GM21786 (cell line): ENCODE measurements around the gene CAPS.
"Not testable (repeated sequence)": the region's sequence is repeated elsewhere in the genome, so short reads cannot be mapped to it uniquely, and the experiment has no call there.

Experiments used
- ATAC-seq: cut with Tn5 transposase; IDR thresholded peaks from one replicate; pipeline ENCODE4 v1.9.1; 2021; ENCODE audit not compliant: unreplicated experiment

CAPS gene

DNA sequence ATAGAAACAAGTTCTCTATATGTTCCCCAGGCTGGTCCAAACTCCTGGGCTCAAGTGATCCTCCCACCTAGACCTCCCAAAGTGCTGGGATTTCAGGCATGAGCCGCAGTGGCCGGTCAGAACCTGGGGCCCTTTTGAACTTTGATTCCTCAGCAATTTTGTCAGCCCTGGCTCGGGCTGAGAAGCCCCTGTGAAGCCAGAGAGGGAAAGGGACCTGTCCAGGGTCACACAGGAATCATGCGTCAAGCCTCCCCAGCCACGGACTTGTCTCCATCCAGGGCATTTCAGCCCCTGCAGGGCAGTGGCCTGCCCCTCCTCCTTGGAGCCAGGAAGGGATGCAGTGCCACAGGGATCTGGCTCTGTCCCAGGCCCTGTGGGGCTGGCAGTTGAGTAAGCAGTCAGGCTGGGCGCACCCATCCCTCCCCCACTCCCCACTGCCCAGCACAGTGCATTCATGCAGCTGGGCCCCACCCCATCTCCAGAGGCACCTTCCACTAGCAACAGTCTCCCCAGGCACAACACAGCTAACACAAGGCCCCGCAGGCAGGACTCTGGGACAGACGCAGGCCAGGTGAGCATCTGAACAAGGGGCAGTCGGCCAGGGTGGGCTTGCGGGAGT is at the start of gene CAPS:
CAPS (plus strand) TSS at position 516 of the 619 bp plus-strand sequence. CDS start 153 bp downstream, outside the sequence.
- no peak for ATAC-seq

- no peak for ATAC-seq
These were observed 49.1 kb upstream of the CAPS start for GRCh38 chr19:5864725-5865486.

- no peak for ATAC-seq
These were observed 48.3 kb upstream of the CAPS start for GRCh38 chr19:5865772-5866171.

DNA sequence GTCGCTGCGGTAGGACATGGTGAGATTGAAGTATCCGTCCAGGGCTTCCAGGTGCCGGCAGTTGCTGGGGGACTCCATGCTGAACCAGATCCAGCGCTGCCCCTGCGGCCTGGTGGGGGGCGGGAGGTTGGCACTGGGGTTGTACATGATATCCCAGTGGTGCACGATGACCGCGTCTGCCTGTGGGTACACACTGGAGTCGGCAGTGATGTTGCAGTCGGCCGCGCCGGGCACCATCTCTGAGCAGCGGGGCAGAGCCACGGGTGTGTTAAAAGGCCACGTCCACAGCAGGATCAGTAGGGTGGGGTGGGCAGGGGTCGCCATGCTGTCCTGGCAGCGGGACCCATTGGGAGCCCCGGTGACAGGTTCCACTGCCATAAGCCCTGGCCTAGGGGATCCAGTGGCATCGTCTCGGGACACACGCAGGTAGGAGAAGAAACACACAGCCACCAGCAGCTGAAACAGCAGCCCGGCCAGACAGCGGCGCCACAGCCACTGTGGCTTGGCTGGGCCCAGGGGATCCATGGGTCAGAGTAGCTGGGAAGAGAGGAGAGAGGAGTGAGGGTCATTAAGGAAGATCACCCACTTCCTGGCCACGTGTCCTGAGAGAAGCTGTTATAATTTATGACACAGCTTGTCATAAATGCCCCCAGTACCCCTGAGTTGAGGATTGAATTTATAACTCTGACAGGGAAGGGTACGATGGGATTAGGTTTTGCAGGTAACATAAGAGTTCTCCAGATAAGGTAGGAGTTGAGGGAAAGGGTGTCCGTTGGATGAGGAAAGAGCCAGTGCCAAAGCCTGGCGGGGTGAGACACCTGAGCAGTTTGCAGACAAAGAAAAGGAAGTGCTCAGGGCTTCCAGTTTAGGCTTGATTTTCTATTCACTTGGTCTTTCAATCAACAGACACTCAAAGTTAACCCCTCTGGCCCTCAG is 46.6 kb upstream of the CAPS start:
- no peak for ATAC-seq

DNA sequence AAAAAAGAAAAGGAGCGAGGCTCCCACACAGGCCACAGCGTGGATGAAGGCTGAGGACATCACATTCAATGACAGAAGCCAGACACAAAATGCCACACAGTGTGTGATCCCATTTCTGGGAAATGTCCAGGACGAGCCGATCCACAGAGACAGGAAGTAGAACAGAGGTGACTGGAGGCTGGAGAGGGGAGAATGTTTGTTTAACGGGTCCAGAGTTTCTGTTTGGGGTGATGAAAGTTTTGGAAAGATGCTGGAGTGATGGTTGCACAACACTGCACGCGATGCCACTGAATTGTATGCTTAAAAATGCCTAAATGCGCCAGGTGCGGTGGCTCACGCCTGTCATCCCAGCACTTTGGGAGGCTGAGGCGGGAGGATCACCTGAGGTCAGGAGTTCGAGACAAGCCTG is 43.1 kb upstream of the CAPS start:
- ATAC-seq = no peak

DNA sequence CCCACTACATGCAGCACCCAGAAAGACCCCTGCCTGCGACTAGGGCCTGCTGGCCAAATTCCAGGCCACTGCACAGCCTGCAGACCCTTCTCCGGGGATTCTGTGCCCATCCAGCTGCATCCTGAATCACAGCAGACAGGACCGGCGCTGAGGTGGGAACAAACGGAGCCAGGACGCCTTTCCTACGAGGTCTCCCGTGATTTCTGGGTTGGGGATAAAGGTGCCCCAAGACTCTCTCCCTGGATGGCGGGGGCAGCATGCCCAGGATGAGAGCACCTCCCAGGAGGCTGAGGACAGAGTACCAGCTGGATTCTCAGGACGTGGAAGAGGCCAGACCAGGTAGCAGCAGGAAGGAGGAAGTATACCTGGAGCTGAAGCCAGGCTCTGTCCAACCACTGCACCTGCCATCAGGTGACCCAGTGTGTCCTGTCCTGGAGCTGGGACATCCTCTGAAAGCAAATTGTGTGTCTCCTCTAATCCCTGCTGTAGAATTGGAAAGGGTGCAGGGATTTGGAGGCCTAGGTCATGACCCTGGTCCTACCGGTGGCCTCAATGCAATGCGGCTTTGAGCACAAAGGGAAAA is 40.3 kb upstream of the CAPS start:
- no peak for ATAC-seq

GRCh38 chr19:5874496-5874895 is 39.6 kb upstream of the CAPS start:
- not testable (repeated sequence) for ATAC-seq

DNA sequence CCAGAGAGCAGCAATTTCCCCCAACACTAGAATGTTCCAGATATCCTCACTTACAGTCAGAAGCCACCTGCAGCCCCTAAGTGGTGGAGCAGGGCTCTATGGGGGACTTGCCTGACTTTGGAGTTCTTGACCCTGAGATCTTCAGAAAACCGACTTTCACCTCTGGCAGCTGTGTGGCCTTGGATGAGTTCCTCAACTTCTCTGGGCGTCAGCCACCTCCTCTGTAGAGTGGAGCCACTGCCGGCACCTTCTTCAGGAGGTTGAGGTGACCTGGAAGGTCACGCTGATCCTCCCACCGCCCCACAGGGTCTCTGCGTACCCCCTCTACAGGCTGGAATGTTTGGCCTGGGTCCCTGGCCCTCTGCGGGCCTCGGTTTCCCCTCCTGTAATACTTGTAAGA is 36.6 kb upstream of the CAPS start:
- ATAC-seq = no peak

- no peak for ATAC-seq
These were observed 36.2 kb upstream of the CAPS start for GRCh38 chr19:5877882-5878281.

GRCh38 chr19:5880196-5880595 is 33.9 kb upstream of the CAPS start:
- no peak for ATAC-seq

DNA sequence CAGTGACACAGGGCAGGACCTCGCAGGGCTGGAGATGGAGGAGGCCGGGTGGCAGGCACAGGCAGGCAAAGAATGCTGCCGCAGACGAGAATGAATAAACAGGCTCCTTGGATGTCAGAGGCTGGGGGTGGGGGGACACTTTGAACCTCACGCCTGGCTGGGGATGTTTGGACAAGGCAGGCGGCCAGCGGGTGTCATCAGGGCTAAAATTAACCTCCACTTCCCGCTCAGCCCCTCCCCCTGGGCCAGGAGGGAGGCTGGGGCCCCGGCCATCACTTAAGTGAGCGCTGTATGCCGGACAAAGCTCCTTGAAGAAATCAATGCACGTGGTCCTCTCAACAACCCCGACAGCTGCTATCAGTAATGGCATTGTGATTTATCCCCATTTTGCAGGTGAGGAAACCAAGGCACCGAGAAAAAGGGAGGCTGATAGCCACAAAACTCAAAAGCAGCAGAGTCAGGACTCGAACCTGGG is 33.4 kb upstream of the CAPS start:
- ATAC-seq = no peak

GRCh38 chr19:5881543-5882299 is 32.3 kb upstream of the CAPS start:
- no peak for ATAC-seq

- no peak for ATAC-seq
These were observed 31.6 kb upstream of the CAPS start for GRCh38 chr19:5882421-5882968.

DNA sequence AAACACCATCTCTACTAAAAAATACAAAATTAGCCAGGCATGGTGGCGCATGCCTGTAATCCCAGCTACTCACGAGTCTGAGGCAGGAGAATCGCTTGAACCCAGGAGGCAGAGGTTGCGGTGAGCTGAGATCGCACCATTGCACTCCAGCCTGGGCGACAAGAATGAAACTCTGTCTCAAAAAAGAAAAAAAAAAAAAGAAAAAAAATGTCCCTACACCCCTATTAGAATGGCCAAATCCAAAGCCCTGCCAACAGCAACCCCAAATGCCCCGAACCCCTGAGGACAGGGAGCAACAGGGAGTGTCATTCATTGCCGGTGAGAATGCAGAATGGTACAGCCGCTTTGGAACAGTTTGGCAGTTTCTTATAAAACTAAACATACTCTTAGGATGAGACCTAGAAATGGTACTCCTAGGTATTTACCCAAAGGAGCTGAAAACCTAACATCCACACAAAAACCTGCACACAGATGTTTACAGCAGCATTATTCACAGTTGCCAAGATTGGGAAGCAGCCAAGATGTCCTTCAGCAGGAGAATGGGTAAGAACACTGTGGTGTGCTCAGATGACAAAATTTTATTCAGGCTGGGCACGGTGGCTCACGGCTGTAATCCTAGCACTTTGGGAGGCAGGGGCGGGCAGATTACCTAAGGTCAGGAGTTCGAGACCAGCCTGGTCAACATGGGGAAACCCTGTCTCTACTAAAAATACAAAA is 30.7 kb upstream of the CAPS start:
- ATAC-seq = not testable (repeated sequence)

- ATAC-seq = not testable (repeated sequence)
These were observed 29.8 kb upstream of the CAPS start for GRCh38 chr19:5884065-5884811.

- ATAC-seq = no peak
These were observed 24.6 kb upstream of the CAPS start for GRCh38 chr19:5889288-5889971.

GRCh38 chr19:5890099-5890498 is 24.0 kb upstream of the CAPS start:
- no peak for ATAC-seq

- no peak for ATAC-seq
These were observed 22.5 kb upstream of the CAPS start for GRCh38 chr19:5891572-5891937.
